Hematopoietic multipotent progenitor cell treated with erythropoietin and hydrocortisone succinate and interleukin-3 and kit ligand, for 6 days (in vitro differentiated cells): ENCODE measurements around the gene SUPT20HL1.
"Not testable (repeated sequence)": the region's sequence is repeated elsewhere in the genome, so short reads cannot be mapped to it uniquely, and the experiment has no call there.

Experiments used
- DNase-seq: peaks from one replicate; pipeline ENCODE4 v3.0.0-alpha.2; 2015

Gene SUPT20HL1

DNA sequence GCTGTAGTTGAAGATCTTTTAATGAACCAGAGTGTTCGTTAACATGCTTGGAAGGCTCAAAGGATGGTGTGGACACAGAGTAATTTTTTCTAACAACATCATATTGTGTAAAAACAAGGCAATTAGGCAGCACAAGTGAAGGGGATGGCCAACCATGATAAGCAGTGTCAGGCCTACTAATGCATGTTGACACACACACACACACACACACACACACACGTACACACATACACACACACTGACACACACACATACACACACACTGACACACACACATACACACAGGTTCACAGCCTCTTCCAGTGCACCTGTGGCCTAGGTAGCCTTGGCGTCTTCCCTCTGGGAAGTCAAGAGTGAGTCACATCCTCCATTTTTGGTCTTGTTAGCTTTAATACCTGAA lies at the start of gene SUPT20HL1:
Gene SUPT20HL1 (plus strand): TSS at position 368 of the 400 bp plus-strand sequence. CDS start 2,122 bp downstream, outside the sequence.
- DNase-seq, result no peak

DNA sequence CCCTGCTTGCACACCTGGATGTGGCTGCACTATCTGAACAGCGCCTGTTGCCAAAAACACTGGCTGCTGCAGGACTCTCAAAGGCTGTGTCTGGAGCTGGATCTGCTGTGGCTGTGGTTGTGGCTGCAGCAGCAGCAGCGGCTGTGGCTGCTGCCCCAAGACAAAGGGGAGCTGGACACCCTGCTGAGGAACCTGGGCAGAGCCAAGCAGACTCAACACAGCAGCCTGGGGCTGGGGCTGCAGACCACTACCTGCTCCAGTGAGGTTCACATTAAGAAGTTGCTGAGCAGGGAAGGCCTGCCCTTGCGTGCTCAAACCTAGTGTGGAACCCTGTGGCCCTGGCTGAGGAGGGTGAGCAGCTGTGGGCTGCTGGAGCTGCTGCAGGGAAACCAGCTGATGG lies 49.5 kb upstream of the SUPT20HL1 start:
- DNase-seq, result not testable (repeated sequence)

DNA sequence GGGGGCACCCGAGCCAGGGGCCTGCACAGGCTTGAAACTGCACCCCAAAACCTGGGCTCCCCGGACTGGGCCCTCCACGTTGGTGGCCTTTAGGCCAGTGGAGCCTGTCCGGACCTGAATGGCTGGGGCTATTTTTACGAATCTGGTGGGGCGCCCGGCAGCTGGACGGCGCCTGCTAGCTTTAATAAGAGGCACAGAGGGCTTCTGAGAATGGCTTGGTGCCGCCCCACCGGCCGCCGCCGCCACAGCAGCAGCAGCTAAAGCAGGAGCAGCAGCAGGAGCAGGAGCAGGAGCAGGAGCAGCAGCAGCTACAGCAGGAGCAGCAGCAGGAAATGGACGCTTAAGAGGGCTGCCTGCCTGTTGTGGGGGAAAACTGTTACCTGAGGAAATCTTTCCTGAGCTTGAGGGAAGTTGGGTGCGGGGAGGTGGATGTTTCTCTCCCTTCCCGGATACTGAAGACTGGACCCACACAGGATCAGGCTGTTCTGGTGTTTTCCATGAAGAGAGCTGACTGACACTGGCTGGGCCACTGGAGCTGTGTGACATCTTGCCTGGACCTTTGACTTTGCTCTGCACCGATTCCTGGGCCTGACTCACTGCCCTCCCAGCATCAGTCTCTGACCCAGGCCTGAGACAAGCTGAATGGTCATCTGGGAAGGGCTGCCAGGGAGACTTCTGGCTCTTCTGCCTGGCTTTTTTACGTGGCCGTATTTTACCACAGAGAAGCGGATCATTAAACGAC lies 48.8 kb upstream of the SUPT20HL1 start:
- DNase-seq, result not testable (repeated sequence)

DNA sequence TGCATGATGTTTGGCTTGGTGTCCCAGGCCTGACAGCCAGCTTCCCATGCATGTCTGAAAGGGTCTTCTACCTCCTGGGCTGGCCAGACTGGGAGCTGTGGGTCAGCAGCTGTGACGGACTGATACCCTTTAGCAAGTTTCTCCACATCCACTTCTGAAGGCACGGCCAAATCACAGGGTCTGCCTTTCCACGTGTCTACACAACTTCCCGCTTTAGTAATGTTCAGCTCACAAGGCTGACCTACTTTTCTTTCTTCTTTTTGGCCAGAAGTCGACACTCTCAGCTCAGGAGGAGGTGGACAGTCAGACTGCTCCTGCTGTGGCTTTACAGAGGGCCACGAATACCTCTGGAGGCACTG lies 48.2 kb upstream of the SUPT20HL1 start:
- DNase-seq, result not testable (repeated sequence)

DNA sequence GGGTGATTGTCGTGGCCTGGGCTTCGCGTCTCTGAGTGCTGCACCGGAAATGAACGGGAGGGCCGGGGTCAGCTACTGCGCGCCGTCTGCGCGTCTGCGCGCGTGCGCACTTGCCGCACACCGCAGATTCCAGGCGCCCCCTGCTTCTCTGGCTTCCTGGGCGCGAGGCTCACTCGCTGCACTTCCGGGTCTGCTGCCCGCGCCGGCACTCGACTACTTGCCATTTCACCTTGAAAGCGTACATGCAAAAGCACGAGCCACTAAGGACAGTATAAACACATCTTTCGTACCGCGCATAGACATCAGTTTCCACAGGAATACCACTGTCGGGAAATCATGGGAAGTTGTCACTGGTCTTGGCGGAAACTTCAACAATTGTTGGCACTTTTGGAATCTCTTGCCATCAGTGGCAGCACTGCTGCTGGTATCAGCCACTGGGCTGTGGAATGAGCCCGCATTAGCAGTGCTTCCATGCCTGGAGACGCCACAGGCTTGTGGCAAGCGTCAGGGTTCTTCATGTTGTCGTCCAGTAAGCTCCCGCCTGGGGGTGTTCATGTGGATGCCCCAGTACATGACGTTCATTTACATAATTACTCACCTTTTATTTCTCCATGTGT lies 46.3 kb upstream of the SUPT20HL1 start, which contains the start of gene SUPT20HL2:
Gene SUPT20HL2 (minus strand): TSS at position 51 of the 617 bp plus-strand sequence. CDS start 754 bp downstream, outside the sequence.
- no peak for DNase-seq

DNA sequence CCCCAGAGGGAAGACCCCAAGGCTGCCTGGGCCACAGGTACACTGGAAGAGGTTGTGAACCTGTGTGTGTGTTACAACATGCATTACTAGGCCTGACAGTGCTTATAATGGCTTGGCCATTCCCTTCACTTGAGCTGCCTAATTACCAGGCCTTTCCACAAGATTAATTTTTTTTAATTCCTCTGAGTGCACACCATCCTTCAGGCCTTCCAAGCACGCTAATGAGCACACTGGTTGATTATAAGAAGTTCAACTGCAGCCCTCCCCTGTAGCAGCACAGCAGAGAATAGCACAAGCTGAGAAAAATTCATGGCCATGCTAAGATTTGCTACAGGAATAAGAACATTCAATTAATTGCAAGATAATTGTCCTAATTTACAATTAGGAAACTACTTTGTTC lies 44.3 kb upstream of the SUPT20HL1 start:
- no peak for DNase-seq

DNA sequence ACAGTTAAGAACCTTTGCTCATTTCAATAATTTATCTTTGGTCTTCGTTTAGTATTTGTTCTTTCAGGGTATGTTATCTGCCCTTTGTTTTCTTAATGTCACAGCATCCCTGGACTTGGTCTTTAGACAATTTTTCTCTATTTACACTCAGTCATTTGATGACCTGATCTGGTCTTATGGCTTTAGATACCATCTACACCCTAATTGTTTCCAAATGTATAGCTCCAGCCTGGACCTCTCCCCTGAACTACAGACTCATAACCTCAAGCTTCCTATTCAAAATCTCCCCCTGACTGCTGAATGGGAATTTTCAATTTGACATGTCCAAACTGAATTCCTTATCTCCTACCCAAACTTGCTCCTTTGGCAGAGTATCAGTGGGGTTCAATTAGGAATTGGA lies 42.9 kb upstream of the SUPT20HL1 start:
- DNase-seq, result no peak

DNA sequence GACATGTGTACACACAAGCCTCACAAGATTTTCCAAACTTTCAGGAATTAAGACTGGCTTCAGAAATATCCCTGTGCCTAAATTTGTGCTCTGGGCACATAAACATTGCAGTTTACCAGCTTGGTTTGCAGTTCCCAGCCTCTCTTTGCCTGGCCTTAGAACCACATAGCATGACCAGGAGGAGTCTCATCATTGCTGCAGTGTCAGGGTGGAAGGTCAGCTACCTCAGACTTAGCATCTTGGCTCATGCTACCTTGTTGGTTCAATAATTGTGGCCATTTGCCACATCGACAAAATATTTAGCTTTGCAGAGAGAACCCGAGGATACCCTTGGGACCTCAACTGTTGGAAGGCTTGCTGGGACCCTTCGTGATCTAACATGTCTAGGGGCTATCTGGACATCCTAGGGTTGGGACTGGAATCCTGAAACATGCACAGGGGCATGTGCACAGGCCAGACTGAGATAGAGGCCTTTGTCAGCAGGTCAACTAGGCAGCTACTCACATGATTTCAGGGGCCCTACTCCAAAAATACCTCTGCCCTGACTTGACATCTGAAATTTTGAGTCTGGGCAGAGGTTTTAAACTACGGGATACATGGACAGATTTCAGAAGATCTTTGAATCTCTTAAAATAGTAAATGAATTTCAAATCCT lies 38.6 kb upstream of the SUPT20HL1 start:
- DNase-seq, result no peak

DNA sequence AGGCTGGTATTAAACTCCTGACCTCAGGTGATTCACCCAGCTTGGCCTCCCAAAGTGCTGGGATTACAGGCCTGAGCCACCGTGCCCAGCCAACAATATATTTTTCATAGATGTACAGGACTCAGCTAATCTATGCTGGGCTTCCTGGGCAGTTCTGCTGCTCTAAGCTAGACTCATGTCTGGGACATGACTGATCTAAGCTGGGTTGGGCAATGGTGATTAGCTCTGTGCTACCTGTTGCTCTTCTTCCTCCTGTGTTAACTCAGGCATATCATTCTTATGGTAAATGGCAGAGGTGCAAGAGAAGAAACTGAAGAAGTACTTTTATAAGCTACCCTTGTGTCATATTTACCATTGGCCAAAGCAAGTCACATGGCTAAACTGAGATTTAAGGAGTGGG lies 35.2 kb upstream of the SUPT20HL1 start:
- no peak for DNase-seq

DNA sequence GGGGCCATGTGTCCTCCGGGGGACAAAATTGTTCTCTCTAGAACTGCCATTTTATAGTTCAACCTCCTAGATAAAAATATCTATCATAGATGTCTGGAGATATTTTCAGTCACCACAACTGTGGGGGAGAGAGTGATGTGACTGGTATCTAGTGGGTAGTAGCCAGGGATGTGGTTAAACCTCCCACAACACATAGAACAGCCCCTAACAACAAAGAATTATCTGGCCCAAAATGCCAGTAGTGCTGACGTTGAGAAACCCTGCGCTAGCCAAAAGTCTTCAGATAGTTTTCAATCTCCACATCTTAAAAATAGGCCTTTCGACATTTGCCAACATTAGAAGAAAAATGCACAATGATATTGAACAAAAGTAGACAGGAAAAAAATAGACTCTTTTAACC lies 27.6 kb upstream of the SUPT20HL1 start:
- peak; percentile 29 for DNase-seq

DNA sequence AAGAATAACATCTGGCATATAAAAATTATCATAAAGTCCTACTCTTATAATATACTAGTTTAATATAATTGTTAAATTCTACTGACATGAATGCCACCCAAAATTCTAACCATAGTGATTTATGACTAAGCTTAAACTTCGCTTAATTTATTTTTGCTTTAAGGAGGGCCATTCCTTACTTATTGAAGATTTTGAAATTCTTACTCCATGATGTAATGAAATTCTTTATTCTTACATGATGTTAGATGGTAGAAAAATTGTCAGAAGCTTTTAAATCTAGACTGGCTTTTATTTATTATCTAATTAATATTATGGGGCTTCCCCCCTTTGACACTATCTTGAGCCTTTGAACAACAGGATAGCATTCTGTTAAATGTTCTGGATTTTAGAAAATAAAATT lies 27.1 kb upstream of the SUPT20HL1 start:
- DNase-seq, result no peak

DNA sequence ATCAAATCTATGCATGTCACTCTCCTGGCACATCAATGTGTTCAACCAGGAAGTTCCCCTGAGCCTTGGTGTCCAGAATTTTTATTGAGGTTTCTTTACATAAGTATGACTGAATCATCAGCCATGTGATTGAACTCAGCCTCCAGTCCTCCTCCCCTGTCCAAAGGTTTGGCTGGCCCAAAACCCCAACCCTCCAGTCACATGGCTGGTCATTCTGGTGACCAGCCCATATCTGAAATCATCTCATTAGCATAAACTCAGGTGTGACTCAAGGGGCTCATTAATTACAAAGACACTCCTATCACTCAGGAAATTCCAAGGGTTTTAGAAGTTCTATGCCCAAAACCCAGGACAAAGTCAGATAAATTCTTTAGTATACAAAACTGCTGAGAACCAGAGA lies 26.0 kb upstream of the SUPT20HL1 start:
- no peak for DNase-seq

DNA sequence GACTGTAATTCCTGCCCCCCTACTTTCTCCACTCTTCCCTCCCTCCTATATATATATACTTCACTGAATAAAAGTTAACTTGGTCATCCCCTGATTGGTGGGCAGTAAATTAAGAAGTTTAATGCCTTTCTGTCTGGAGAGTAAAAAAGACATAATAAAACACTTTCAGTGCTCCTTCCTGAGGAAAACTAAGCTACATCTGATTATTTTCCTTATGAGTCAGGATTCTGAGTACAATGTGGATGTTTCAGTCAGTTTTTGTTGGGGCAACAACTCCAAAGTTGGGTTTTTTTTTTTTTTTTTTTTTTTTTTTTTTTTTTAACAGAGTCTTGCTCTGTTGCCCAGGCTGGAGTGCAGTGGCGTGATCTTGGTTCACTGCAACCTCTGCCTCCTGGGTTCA lies 24.6 kb upstream of the SUPT20HL1 start:
- DNase-seq, result no peak

DNA sequence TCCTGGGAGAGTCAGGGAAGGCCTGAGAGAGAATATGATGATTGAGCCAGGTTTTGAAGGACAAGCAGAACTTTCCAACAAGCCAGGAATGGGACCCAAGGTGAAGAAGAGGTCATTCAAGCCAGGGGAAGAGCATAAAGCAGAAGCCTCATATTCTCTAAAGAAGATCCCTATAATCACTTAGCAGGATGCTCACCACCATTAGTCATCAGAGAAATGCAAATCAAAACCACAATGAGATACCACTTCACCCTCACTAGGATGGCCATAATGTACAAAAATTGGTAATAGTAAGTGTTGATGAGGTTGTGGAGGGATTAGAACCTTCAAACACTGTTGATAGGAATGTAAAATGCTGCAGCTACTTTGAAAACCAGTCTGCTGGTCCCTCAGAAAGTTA lies 20.5 kb upstream of the SUPT20HL1 start:
- DNase-seq, result no peak

DNA sequence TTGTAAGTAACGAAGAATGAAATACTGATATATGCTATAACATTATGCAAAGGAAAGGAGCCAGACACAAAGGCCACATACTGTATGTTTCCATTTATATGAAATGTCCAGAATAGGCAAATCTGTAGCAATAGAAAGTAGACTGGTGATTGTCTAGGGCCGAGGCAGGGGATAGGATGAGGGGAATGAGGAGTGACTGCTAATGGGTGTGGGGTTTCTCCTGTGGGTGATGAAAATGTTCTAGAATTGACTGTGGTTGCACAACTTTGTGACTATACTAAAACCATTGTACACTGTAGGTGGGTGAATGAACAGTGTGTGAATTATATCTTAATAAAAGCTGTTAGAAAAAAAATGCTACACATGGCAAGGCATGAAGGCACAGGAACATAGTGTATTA lies 19.9 kb upstream of the SUPT20HL1 start:
- DNase-seq, result no peak

DNA sequence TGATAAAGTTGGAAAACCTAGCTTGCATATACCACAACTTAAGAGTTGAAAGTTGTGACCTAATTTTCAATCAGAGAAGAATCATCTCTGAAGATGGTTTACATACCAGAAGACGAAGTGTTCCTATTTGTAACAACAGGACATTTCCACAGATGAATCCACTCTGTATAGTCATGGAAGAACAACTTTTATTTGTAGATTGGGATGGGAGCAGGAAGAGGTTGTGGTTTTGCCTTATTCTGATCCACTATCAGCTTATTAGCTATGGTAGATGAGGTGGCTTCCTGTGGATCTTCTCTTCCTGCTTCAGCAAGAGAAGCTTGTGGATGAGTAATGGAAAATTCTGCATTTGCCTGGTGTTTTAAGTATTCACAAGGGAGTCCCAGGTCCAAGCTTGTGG lies 18.6 kb upstream of the SUPT20HL1 start:
- no peak for DNase-seq

DNA sequence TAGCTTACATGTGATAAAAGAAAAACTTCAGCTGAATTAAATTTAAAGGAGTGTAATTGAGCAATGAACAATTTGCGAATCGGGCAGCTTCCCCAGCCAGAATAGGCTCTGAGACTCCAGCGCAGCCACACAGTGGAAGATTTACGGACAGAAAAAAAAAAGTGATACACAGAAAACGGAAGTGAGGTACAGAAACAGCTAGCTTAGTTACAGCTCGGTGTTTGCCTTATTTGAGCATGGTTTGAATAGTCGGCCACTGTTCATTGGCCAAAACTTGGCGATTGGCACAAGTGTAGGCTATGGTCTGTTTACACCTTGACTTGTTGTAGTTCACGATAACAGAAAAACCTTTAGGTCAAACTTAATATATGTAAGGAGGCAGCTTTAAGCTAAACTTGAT lies 16.7 kb upstream of the SUPT20HL1 start:
- peak; percentile 7 for DNase-seq

DNA sequence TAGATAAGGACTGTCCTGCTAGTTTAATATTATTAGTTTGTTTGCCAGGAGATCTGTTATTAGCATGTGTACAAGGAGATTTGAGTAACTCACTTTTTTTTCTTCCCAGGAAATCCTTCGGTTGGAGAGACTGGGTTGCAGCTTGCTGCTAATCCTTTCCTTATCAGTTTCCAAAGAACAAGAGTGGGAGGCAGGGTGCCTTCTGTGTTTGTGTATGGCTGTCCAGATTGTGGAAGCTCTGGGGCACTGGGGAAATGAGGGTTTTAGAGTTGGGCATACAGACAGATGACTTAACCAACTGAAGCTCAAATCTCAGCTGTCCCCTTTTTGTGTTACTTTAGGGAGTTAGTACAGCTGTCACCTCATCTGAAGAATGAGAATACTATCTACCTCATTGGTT lies 12.6 kb upstream of the SUPT20HL1 start:
- DNase-seq, result no peak

DNA sequence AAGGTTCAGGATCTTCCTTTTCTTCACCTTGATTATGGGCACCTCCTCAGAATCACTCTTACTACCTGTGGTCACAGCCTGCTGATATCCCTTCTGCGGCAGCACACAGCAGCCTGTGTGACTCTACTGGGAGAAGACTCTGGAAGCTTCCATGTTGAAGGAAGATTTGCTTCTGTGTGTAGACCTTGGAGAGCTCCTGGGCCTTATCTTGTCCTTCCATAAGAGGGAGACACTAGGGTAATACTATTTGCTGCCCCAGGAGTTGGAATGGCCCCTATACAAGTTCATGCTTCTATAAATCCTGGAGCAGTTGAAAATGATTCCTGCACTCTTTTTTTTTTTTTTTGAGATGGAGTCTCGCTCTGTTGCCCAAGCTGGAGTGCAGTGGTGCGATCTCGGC lies 10.2 kb upstream of the SUPT20HL1 start:
- DNase-seq, result peak; percentile 14

DNA sequence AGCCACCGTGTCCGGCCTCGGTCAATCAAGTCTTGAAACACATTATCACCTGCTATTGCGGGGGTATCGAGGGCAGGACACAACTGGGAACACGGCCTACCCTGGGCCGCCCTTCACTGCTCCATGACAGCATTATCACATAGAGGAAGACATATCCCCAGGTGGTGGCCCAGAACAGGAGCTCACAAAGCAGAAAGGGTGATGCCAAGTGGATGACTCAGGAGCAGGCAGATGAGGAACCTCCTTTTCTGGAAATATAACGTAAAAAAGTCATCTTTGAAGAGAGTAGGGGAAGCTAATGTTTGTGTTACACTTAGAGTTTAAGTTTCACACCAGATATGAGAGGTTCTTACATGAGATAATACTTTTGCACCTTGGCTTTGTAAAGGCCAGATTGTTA lies 5.3 kb upstream of the SUPT20HL1 start:
- DNase-seq, result no peak

DNA sequence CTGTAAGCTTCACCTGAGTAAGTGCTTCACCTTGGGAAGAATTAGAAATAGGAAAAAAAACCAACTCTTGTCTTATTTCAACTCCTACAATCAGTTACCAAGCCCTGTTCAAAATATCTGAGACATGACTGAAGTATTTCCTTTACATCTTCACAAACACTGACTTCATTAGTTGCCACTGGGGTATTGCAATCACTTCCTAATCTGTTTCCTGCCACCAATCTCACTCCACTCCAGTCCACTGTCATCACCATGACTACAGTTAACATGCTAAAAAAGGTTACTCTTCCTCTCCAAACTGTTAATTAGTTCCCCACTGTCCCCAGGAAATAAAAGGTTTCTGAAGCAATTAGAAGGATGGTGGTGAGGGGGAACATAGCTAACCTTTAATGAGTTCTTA lies 3.3 kb upstream of the SUPT20HL1 start:
- no peak for DNase-seq

DNA sequence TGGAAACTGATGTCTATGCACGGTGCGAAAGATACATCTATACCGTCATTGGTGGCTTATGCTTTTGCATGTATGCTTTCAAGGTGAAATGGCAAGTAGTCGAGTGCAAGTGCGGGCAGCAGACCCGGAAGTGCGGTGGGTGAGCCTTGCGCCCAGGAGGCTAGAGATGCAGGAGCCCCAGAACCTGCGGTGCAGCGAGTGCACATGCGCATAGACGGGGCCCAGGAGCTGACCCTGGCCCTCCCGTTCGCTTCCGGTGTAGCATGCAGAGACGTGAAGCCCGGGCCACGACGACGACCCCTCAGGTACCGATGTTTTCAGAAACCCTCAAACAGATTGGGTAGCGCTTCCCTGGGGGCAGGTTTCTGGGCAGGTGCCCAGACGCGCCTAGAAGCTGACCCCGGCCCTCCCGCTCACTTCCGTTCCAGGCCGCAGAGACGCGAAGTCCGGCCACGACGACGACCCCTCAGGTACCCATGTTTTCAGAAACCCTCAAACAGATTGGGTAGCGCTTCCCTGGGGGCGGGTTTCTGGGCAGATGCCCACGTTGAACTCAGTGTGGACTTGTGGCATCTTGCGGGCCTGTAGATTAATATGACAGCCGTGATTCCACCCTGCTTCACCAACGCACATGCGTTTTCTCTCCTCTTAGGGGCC lies 1.8 kb downstream of the SUPT20HL1 start:
- DNase-seq, result not testable (repeated sequence)

DNA sequence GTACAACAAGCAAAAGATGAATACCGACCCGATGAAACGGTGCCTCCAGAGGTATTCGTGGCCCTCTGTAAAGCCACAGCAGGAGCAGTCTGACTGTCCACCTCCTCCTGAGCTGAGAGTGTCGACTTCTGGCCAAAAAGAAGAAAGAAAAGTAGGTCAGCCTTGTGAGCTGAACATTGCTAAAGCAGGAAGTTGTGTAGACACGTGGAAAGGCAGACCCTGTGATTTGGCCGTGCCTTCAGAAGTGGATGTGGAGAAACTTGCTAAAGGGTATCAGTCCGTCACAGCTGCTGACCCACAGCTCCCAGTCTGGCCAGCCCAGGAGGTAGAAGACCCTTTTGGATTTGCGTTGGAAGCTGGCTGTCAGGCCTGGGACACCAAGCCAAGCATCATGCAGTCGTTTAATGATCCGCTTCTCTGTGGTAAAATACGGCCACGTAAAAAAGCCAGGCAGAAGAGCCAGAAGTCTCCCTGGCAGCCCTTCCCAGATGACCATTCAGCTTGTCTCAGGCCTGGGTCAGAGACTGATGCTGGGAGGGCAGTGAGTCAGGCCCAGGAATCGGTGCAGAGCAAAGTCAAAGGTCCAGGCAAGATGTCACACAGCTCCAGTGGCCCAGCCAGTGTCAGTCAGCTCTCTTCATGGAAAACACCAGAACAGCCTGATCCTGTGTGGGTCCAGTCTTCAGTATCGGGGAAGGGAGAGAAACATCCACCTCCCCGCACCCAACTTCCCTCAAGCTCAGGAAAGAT lies 3.2 kb downstream of the SUPT20HL1 start:
- not testable (repeated sequence) for DNase-seq
